Osteocyte (in vitro differentiated cells): ENCODE measurements around the gene R3HDM2. TPM values are rescaled to one million over a fixed set of nuclear protein-coding genes. Genes with fewer than 3 reads are reported as not detected.

Experiments
- DNase-seq: peaks from one replicate; pipeline ENCODE4 v3.0.0; 2021; ENCODE audit warnings: mixed read lengths; ENCODE audit not compliant: unreplicated experiment; ENCODE audit errors: extremely low spot score
- H3K27ac Mint-ChIP-seq: one replicate; pipeline ENCODE4 v1.8.0; 2021; ENCODE audit warnings: mild to moderate bottlenecking, mixed read lengths; ENCODE audit not compliant: unreplicated experiment
- H3K27me3 Mint-ChIP-seq: one replicate; pipeline ENCODE4 v1.8.0; 2021; ENCODE audit warnings: mixed read lengths; ENCODE audit not compliant: unreplicated experiment
- H3K36me3 Mint-ChIP-seq: one replicate; pipeline ENCODE4 v1.8.0; 2021; ENCODE audit warnings: mixed read lengths; ENCODE audit not compliant: unreplicated experiment
- H3K4me1 Mint-ChIP-seq: one replicate; pipeline ENCODE4 v1.8.0; 2021; ENCODE audit warnings: mixed read lengths; ENCODE audit not compliant: unreplicated experiment
- H3K4me3 Mint-ChIP-seq: one replicate; pipeline ENCODE4 v1.8.0; 2021; ENCODE audit warnings: mild to moderate bottlenecking, moderate library complexity, mixed read lengths; ENCODE audit not compliant: unreplicated experiment
- H3K9me3 Mint-ChIP-seq: one replicate; pipeline ENCODE4 v1.8.0; 2021; ENCODE audit warnings: mixed read lengths; ENCODE audit not compliant: unreplicated experiment
- CTCF ChIP-seq: fragments of 200-600 bp; sonication (generic); IDR thresholded peaks from 2 replicates; pipeline ENCODE4 v1.5.0; 2021; ENCODE audit warnings: antibody characterized with exemption, mild to moderate bottlenecking, moderate library complexity
- total RNA-seq: library from RNA; stranded (reverse); gene quantifications from 2 replicates; pipeline ENCODE4 v1.2.1, GENCODE V29; 2021

The R3HDM2 gene
- total RNA-seq, 1 donor from 2014 or later: 65.0 TPM

DNA sequence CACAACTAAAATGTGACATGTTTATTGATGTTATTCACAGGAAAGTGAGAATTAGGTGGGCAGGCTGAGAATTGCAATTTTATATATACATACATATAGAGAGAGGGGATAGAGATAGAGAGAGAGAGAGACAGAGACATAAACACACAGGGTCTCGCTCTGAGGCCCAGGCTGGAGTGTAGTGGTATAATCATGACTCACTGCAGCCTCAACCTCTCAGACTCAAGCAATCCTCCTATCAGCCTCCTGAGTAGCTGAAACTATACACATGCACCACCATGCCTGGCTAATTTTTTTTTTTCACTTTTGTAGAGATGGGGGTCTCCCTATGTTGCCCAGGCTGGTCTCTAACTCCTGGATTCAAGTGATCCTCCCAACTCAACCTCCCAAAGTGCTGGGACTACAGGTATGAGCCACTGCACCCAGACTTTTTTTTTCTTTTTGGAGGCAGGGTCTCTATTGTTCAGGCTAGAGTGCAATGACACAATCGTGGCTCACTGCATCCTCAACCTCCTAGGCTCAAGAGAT is 49.1 kb downstream of the R3HDM2 start:
- Mint-ChIP-seq H3K4me3 (no peak overlapping the region), H3K9me3 (no peaks in the 10 kb centered on the region), H3K36me3 (peaks cover 10% of the 10 kb centered on the region), H3K27ac (no peak overlapping the region), H3K4me1 (no peaks in the 10 kb centered on the region), H3K27me3 (no peaks in the 10 kb centered on the region)
- TF ChIP-seq CTCF: no peak
- DNase-seq: no peak

DNA sequence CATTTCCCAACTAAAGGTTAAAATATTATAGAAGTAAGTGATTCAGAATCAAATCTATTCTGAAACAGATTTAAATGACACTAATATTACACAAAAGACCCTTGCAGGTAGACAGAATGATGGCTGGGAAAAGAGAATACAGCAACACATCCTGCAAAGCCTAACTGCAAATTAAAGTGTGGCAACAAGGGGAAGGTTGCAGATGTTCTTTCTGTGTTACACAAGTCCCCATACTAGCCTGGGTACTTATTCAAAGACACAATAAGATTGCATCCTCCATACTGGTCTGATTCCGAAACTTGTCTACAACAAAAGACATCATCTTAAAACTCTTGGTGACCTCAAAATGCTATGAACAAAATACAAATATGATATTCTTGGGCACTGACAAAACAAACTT is 50.5 kb downstream of the R3HDM2 start:
- TF ChIP-seq CTCF: no peak
- no peak overlapping the region for H3K27ac Mint-ChIP-seq
- no peak for DNase-seq
- no peaks in the 10 kb centered on the region for H3K4me1 Mint-ChIP-seq
- H3K36me3 Mint-ChIP-seq: peaks cover 10% of the 10 kb centered on the region
- H3K9me3 Mint-ChIP-seq: no peaks in the 10 kb centered on the region
- no peaks in the 10 kb centered on the region for H3K27me3 Mint-ChIP-seq
- H3K4me3 Mint-ChIP-seq: no peak overlapping the region

DNA sequence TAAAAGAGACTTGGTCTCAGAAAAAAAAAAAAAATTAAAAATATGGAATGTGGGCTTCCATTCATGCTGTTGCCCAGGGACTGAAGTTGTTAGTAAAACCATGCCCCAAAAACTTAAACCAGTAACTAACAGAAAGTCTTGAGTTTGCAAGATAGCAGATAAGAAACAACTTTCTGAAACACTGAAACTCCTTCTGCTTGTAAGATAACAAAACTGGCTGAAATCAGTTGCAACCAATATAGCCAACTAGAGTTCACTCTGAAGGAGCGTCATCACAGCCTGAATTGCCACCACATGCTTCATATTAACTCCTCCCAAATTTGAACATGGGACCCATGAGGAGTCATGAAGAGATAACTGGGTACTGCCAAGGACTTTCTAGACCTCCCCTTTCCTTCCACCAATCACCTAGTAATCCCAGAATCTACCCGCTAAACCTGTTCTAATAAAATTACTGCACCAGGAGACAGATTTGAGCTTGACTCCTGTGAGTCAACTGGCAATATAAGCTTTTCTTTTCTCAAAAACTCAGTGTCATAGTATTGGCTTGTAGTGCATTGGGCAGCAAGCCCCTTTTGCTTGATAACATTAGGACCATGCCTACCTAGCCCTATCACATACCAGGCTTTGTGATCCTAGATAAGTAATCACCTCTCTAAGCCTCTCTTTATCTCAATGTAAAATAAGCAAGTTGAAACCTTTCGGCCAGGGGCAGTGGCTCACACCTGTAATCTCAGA is 53.6 kb downstream of the R3HDM2 start:
- no peak overlapping the region for H3K27ac Mint-ChIP-seq
- DNase-seq: no peak
- H3K4me1 Mint-ChIP-seq: peaks cover 4% of the 10 kb centered on the region

DNA sequence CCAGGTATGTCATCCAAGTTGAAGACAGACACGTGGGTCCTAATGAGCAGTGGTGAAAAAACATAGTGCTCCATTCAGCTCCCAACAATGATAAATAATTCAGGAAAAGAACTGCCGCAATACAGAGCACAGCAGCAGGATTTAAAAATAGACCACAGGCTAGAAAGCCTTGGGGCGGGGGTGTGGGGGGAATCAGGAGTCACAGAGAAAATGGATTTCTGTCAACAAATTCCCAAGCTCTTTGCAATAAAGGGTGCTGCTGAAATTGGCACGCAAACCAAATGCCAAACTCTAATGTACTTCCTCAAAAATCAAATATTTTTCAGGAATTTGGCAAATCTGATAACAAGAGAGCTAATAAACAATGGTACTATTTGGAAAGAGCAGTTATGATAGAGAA is 58.6 kb downstream of the R3HDM2 start:
- TF ChIP-seq CTCF: no peak
- Mint-ChIP-seq H3K9me3 (peaks cover 4% of the 10 kb centered on the region), H3K4me1 (peaks cover 8% of the 10 kb centered on the region), H3K36me3 (peaks cover 5% of the 10 kb centered on the region), H3K27ac (no peak overlapping the region), H3K27me3 (no peaks in the 10 kb centered on the region), H3K4me3 (no peak overlapping the region)
- no peak for DNase-seq

More for the DNA sequence above, 53.6 kb downstream of the R3HDM2 start:
- Mint-ChIP-seq H3K27me3 (no peaks in the 10 kb centered on the region), H3K9me3 (no peaks in the 10 kb centered on the region), H3K4me3 (no peak overlapping the region), H3K36me3 (peaks cover 12% of the 10 kb centered on the region)
- TF ChIP-seq CTCF: no peak

DNA sequence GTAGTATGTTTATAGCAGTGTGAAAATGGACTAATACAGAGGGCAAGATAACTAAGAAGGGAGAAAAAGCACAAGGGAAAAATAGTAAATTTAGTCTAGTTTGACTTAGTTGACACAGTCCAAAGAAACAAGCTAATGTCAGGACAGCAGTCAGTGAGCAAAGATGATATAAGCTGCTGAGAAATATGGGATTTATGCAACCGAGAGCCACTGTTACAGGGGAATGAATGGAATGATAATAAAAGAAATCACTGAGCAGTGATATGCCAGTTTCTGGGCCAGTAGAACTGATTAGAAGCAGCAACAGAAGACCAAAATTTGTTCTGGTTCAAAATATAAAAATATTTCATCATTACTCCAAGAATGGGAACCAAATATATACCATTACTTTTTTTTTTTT is 60.1 kb downstream of the R3HDM2 start:
- H3K4me3 Mint-ChIP-seq: no peak overlapping the region
- DNase-seq: no peak
- peaks cover 14% of the 10 kb centered on the region for H3K36me3 Mint-ChIP-seq
- peaks cover 11% of the 10 kb centered on the region for H3K9me3 Mint-ChIP-seq
- H3K4me1 Mint-ChIP-seq: peaks cover 8% of the 10 kb centered on the region
- no peaks in the 10 kb centered on the region for H3K27me3 Mint-ChIP-seq
- no peak for TF ChIP-seq CTCF
- no peak overlapping the region for H3K27ac Mint-ChIP-seq
